DND-41 (cell line): ENCODE measurements around the gene AGAP1.

Experiments
- CTCF ChIP-seq: IDR thresholded peaks from 2 replicates; pipeline ENCODE4 v1.5.1; 2012; ENCODE audit warnings: borderline replicate concordance, low read length, moderate library complexity, mild to moderate bottlenecking; ENCODE audit not compliant: poor library complexity, severe bottlenecking; ENCODE audit errors: extremely low read depth
- EZH2 ChIP-seq: IDR thresholded peaks from 3 replicates; pipeline ENCODE4 v1.6.1; 2012; ENCODE audit warnings: borderline replicate concordance, low read depth, mild to moderate bottlenecking, moderate library complexity, low read length, inconsistent platforms; ENCODE audit not compliant: severe bottlenecking

DNA sequence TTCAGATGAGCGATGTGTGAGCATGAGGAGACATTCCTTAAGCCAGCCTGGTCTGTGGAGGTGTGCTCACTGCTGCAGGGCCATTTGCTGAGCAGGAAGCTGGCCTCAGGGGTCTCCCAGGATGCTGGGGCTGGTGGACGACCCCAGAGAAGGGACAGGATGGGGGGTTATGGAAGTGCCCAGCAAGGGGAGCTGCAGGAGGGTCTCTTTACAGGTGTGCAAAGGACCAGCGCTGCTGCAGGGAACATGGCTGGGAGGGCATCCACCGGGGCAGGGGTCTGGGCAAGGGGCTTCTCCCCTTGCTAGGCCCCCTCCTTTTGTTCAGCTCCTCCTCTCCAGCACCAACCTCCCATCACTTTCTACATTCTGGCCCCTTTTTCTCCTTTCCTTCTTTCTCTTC is 489.2 kb downstream of the AGAP1 start:
- no peak for TF ChIP-seq CTCF
- TF ChIP-seq EZH2, result no peak
